Keratinocyte (primary cell): ENCODE results near the gene MADD. TPM values are rescaled to one million over a fixed set of nuclear protein-coding genes. Genes with fewer than 3 reads are reported as not detected.

ENCODE experiments used
- DNase-seq: peaks from one replicate; pipeline ENCODE4 v3.0.0-alpha.2; 2011; ENCODE audit warnings: low read depth, missing footprints, low spot score
- FAIRE-seq: peaks from 2 replicates; lab custom pipeline; 2011; peaks lifted over from hg19 to GRCh38; lab: Jason Lieb, UNC
- H2AFZ ChIP-seq: 2 replicates; pipeline ENCODE4 v1.6.0; 2012; ENCODE audit warnings: low read length, control low read depth, inconsistent platforms; ENCODE audit not compliant: control insufficient read depth
- H3K27ac ChIP-seq: 2 replicates; pipeline ENCODE4 v1.5.1; 2011; ENCODE audit warnings: low read length; ENCODE audit not compliant: control insufficient read depth, insufficient read depth
- H3K27me3 ChIP-seq: 3 replicates; pipeline ENCODE4 v1.6.0; 2011; ENCODE audit warnings: low read length; ENCODE audit not compliant: control insufficient read depth, insufficient read depth; ENCODE audit errors: extremely low read depth
- H3K36me3 ChIP-seq, 2 experiments: 2 replicates in 1 of 2; 3 replicates in 1 of 2; pipeline ENCODE4 v1.5.1; 2011; ENCODE audit warnings: low read length in 2 of 2, mild to moderate bottlenecking in 1 of 2; ENCODE audit not compliant: control insufficient read depth in 2 of 2, insufficient read depth in 2 of 2; ENCODE audit errors: extremely low read depth in 1 of 2
- H3K4me1 ChIP-seq: 3 replicates; pipeline ENCODE4 v1.5.1; 2011; ENCODE audit warnings: low read length; ENCODE audit not compliant: control insufficient read depth, insufficient read depth; ENCODE audit errors: extremely low read depth
- H3K4me2 ChIP-seq: 3 replicates; pipeline ENCODE4 v1.6.0; 2011; ENCODE audit warnings: low read depth, low read length; ENCODE audit not compliant: control insufficient read depth, insufficient read depth; ENCODE audit errors: extremely low read depth
- H3K4me3 ChIP-seq, 3 experiments: fragments of 200-600 bp in 1 of 3; sonication (generic) in 1 of 3; 2 replicates in 2 of 3; 3 replicates in 1 of 3; pipeline ENCODE4 v1.5.1; 2011 to 2016; ENCODE audit warnings: low read length in 3 of 3, mild to moderate bottlenecking in 3 of 3, control low read depth in 2 of 3, inconsistent platforms in 1 of 3, low read depth in 1 of 3, mixed read lengths in 1 of 3, mixed run types in 1 of 3, moderate library complexity in 1 of 3; ENCODE audit not compliant: control insufficient read depth in 2 of 3, insufficient read depth in 2 of 3; ENCODE audit errors: extremely low read depth in 1 of 3
- H3K79me2 ChIP-seq: 2 replicates; pipeline ENCODE4 v1.6.0; 2012; ENCODE audit warnings: low read length; ENCODE audit not compliant: control insufficient read depth, insufficient read depth
- H3K9ac ChIP-seq: 3 replicates; pipeline ENCODE4 v1.6.0; 2011; ENCODE audit warnings: low read length; ENCODE audit not compliant: control insufficient read depth, insufficient read depth; ENCODE audit errors: extremely low read depth
- H3K9me1 ChIP-seq: 3 replicates; pipeline ENCODE4 v1.6.0; 2011; ENCODE audit warnings: low read length; ENCODE audit not compliant: control insufficient read depth, insufficient read depth; ENCODE audit errors: extremely low read depth
- H3K9me3 ChIP-seq: 2 replicates; pipeline ENCODE4 v1.5.1; 2012; ENCODE audit warnings: low read depth, low read length; ENCODE audit not compliant: control insufficient read depth
- H4K20me1 ChIP-seq: 3 replicates; pipeline ENCODE4 v1.6.0; 2011; ENCODE audit warnings: low read length; ENCODE audit not compliant: control insufficient read depth, insufficient read depth; ENCODE audit errors: extremely low read depth
- EZH2 ChIP-seq: IDR thresholded peaks from one replicate; pipeline ENCODE4 v1.6.1; 2012; ENCODE audit warnings: inconsistent platforms, mild to moderate bottlenecking, low read length, moderate library complexity
- dilution Hi-C: fragments of 300-500 bp; cut with MboI; formaldehyde crosslinking; loops from one replicate; pipeline ENCODE4 v1.7.0; 2020; ENCODE audit warnings: low sequenced_read_pairs; ENCODE audit not compliant: extremely low pct_ligation_motif_present
- polyA plus RNA-seq, 5 experiments: library from polyadenylated mRNA; depleted of rRNA in 3 of 5; stranded (reverse) in 3 of 5; stranded (forward) in 1 of 5; unstranded in 1 of 5; fragments of >200 nt; gene quantifications; 1 replicate in 1 of 5; 2 replicates in 3 of 5; 3 replicates in 1 of 5; pipeline versions ENCODE4 v1.2.1 to v1.2.3, GENCODE V29; 2011 to 2012; ENCODE audit warnings: missing spikeins in 2 of 5, low read depth in 1 of 5, low replicate concordance in 1 of 5
- TF ChIP-seq, protein P1 (sequence below), 3 experiments: IDR thresholded peaks in 1 of 3; conservative IDR thresholded peaks in 1 of 3; optimal IDR thresholded peaks in 1 of 3; 2 replicates in 2 of 3; 3 replicates in 1 of 3; pipeline versions ENCODE3 to v1.5.1; 2011; ENCODE audit warnings: low read length in 3 of 3, mild to moderate bottlenecking in 3 of 3, moderate library complexity in 2 of 3, control low read depth in 1 of 3, inconsistent platforms in 1 of 3; ENCODE audit not compliant: insufficient read depth in 2 of 3; ENCODE audit errors: extremely low read depth in 1 of 3

MADD gene
- polyA plus RNA-seq, 1 donor (not counting 4 experiments of a cell fraction or from before 2014, with no cell fraction given): 11.9 TPM

DNA sequence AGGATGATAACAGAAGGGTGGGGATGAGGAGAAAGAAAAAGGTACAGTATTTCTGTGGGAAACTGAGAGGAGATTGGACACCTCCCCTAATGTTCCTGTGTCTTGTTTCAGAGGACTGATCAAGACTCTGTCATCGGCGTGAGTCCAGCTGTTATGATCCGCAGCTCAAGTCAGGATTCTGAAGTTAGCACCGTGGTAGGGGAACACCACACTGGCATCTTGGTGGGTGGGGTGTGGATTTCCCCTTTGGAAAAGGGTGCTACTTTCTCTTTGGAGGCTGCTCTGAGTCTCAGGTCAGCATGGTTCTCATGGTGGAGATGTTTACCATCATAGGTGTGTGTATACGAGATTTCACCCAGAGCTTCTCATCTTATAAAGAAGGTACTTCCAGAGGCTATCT is 25.5 kb downstream of the MADD start:
- no peak overlapping the region for H3K9ac ChIP-seq
- H3K27ac ChIP-seq: no peak overlapping the region
- H3K4me3 ChIP-seq: no peak overlapping the region
- H3K9me3 ChIP-seq: no peaks in the 10 kb centered on the region
- H3K4me2 ChIP-seq: no peak overlapping the region
- H3K79me2 ChIP-seq: no peaks in the 10 kb centered on the region
- no peak overlapping the region for H2AFZ ChIP-seq
- no peaks in the 10 kb centered on the region for H3K4me1 ChIP-seq
- FAIRE-seq (no peak), DNase-seq (no peak)
- no peak for TF ChIP-seq EZH2
- TF ChIP-seq, protein P1, sequence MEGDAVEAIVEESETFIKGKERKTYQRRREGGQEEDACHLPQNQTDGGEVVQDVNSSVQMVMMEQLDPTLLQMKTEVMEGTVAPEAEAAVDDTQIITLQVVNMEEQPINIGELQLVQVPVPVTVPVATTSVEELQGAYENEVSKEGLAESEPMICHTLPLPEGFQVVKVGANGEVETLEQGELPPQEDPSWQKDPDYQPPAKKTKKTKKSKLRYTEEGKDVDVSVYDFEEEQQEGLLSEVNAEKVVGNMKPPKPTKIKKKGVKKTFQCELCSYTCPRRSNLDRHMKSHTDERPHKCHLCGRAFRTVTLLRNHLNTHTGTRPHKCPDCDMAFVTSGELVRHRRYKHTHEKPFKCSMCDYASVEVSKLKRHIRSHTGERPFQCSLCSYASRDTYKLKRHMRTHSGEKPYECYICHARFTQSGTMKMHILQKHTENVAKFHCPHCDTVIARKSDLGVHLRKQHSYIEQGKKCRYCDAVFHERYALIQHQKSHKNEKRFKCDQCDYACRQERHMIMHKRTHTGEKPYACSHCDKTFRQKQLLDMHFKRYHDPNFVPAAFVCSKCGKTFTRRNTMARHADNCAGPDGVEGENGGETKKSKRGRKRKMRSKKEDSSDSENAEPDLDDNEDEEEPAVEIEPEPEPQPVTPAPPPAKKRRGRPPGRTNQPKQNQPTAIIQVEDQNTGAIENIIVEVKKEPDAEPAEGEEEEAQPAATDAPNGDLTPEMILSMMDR (optimal IDR thresholded peaks at IDR 0.05 in 1 of 3, IDR thresholded peaks at IDR 0.05 in 1 of 3, conservative IDR thresholded peaks at IDR 0.05 in 1 of 3; ENCODE audit: extremely low read depth in 1 of 3, insufficient read depth in 2 of 3, low read length in 3 of 3): no peak
- H3K36me3 ChIP-seq: peaks cover 13 to 32% of the 10 kb centered on the region in 2 experiments
- dilution Hi-C loops: no loop called here
- no peaks in the 10 kb centered on the region for H3K27me3 ChIP-seq
- no peaks in the 10 kb centered on the region for H3K9me1 ChIP-seq
- no peaks in the 10 kb centered on the region for H4K20me1 ChIP-seq

DNA sequence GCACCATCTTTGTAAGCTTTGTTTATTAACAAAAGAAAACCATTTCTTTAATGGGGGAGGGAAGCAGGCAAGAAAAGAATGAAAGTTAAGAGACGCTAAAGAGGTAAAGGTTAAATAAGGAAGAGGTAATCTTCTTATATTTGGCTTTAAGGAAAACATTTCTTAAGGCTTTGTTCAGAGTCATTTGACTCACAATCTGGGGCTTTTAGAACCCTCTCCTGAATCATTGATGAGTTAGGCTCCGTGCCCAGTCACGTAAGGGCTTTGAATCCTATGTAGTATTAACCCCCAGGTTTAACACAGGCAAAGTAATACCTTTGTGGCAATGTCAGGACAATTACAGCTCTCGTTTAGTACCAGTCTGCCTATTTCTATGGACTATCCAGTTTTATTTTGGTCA is 26.1 kb downstream of the MADD start:
- Histone ChIP-seq H4K20me1 (no peaks in the 10 kb centered on the region), H3K79me2 (no peaks in the 10 kb centered on the region), H3K27ac (no peak overlapping the region), H3K36me3 (peaks cover 11 to 30% of the 10 kb centered on the region in 2 experiments), H3K4me1 (no peaks in the 10 kb centered on the region), H3K9me3 (no peaks in the 10 kb centered on the region), H2AFZ (no peak overlapping the region), H3K9me1 (no peaks in the 10 kb centered on the region), H3K4me3 (no peak overlapping the region), H3K9ac (no peak overlapping the region), H3K27me3 (no peaks in the 10 kb centered on the region), H3K4me2 (no peak overlapping the region)
- DNase-seq (no peak), FAIRE-seq (no peak)
- dilution Hi-C loops: no loop called here
- TF ChIP-seq EZH2: no peak
- TF ChIP-seq, protein P1 (optimal IDR thresholded peaks at IDR 0.05 in 1 of 3, IDR thresholded peaks at IDR 0.05 in 1 of 3, conservative IDR thresholded peaks at IDR 0.05 in 1 of 3; ENCODE audit: extremely low read depth in 1 of 3, insufficient read depth in 2 of 3, low read length in 3 of 3): no peak
